ENCODE measurements around the gene RAB40B. TPM values are rescaled to one million over a fixed set of nuclear protein-coding genes. Genes with fewer than 3 reads are reported as not detected.

RAB40B gene
- total RNA-seq, 6 experiments from 2014 or later, result 8.0 to 14.8 (median 9.3) TPM

GRCh38 chr17:82666931-82667667, 31.4 kb downstream of the RAB40B start:
- Mint-ChIP-seq H3K36me3 (ENCODE audit: low read depth) (no peaks in the 10 kb centered on the region), H3K27me3 (ENCODE audit: insufficient read depth) (no peaks in the 10 kb centered on the region; the same call in 1 of the 2 replicates), H3K4me1 (ENCODE audit: low read depth) (peaks cover 7% of the 10 kb centered on the region), H3K4me3 (no peak overlapping the region), H3K9me3 (no peaks in the 10 kb centered on the region), H3K27ac (no peak overlapping the region)
- TF ChIP-seq, protein P1, sequence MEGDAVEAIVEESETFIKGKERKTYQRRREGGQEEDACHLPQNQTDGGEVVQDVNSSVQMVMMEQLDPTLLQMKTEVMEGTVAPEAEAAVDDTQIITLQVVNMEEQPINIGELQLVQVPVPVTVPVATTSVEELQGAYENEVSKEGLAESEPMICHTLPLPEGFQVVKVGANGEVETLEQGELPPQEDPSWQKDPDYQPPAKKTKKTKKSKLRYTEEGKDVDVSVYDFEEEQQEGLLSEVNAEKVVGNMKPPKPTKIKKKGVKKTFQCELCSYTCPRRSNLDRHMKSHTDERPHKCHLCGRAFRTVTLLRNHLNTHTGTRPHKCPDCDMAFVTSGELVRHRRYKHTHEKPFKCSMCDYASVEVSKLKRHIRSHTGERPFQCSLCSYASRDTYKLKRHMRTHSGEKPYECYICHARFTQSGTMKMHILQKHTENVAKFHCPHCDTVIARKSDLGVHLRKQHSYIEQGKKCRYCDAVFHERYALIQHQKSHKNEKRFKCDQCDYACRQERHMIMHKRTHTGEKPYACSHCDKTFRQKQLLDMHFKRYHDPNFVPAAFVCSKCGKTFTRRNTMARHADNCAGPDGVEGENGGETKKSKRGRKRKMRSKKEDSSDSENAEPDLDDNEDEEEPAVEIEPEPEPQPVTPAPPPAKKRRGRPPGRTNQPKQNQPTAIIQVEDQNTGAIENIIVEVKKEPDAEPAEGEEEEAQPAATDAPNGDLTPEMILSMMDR (IDR thresholded peaks at IDR 0.05), result no peak
- DNase-seq, result no peak

DNA sequence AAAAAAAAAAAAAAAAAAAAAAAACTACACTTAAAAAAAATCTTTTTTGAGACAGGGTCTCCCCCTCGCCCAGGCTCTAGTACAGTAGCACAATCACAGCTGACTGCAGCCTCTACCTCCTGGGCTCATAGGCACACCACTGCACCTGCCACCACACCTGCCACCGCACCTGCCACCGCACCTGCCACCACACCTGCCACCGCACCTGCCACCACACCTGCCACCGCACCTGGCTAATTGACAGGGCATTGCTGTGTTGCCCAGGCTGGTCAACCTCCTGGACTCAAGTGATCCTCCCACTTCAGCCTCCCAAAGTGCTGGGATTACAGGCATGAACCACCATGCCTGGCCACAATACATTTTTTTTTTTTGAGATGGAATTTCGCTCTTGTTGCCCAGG, 32.6 kb downstream of the RAB40B start:
- H3K4me3 Mint-ChIP-seq, result no peak overlapping the region
- H3K36me3 Mint-ChIP-seq (ENCODE audit: low read depth), result peaks cover 5% of the 10 kb centered on the region
- H3K27me3 Mint-ChIP-seq (ENCODE audit: insufficient read depth), result no peaks in the 10 kb centered on the region; the same call in 1 of the 2 replicates
- DNase-seq, result no peak
- peaks cover 7% of the 10 kb centered on the region for H3K4me1 Mint-ChIP-seq (ENCODE audit: low read depth)
- no peaks in the 10 kb centered on the region for H3K9me3 Mint-ChIP-seq
- TF ChIP-seq, protein P1 (IDR thresholded peaks at IDR 0.05), result no peak
- H3K27ac Mint-ChIP-seq, result no peak overlapping the region

DNA sequence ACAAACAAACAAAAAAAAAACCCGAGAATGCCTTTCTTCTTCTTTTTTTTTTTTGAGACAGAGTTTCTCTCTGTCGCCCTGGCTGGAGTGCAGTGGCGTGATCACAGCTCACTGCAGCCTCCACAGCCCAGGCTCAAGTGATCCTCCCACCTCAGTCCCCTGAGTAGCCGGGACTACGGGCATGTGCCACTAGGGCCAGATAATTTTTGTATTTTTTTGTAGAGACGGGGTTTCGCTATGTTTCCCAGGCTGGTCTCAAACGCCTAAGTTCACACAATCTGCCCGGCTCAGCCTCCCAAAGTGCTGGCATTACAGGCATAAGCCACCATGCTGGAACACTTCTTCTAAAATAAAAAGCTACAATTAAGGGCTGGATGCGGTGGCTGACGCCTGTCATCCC, 33.3 kb downstream of the RAB40B start:
- no peaks in the 10 kb centered on the region for H3K9me3 Mint-ChIP-seq

GRCh38 chr17:82664701-82665182, 33.8 kb downstream of the RAB40B start:
- DNase-seq, result no peak
- no peak overlapping the region for H3K27ac Mint-ChIP-seq

More for the DNA sequence above, 33.3 kb downstream of the RAB40B start:
- Mint-ChIP-seq H3K27me3 (ENCODE audit: insufficient read depth) (no peaks in the 10 kb centered on the region; the same call in 1 of the 2 replicates), H3K4me1 (ENCODE audit: low read depth) (peaks cover 7% of the 10 kb centered on the region), H3K4me3 (no peak overlapping the region), H3K36me3 (ENCODE audit: low read depth) (peaks cover 8% of the 10 kb centered on the region), H3K27ac (no peak overlapping the region)
- no peak for DNase-seq
- TF ChIP-seq, protein P1 (IDR thresholded peaks at IDR 0.05), result no peak

GRCh38 chr17:82664276-82664575, 34.3 kb downstream of the RAB40B start:
- no peak overlapping the region for H3K27ac Mint-ChIP-seq
- peaks cover 7% of the 10 kb centered on the region; the same call in 1 of the 2 replicates for H3K9me3 Mint-ChIP-seq
- TF ChIP-seq, protein P1 (IDR thresholded peaks at IDR 0.05), result no peak
- peaks cover 17% of the 10 kb centered on the region for H3K36me3 Mint-ChIP-seq (ENCODE audit: low read depth)
- no peak overlapping the region for H3K4me3 Mint-ChIP-seq
- DNase-seq, result no peak
- H3K27me3 Mint-ChIP-seq (ENCODE audit: insufficient read depth), result no peaks in the 10 kb centered on the region; the same call in 1 of the 2 replicates
- peaks cover 7% of the 10 kb centered on the region for H3K4me1 Mint-ChIP-seq (ENCODE audit: low read depth)

More at GRCh38 chr17:82664701-82665182, 33.8 kb downstream of the RAB40B start:
- TF ChIP-seq, protein P1 (IDR thresholded peaks at IDR 0.05), result no peak
- peaks cover 4% of the 10 kb centered on the region; the same call in 1 of the 2 replicates for H3K9me3 Mint-ChIP-seq
- no peak overlapping the region for H3K4me3 Mint-ChIP-seq
- H3K4me1 Mint-ChIP-seq (ENCODE audit: low read depth), result peaks cover 7% of the 10 kb centered on the region
- no peaks in the 10 kb centered on the region; the same call in 1 of the 2 replicates for H3K27me3 Mint-ChIP-seq (ENCODE audit: insufficient read depth)
- peaks cover 12% of the 10 kb centered on the region for H3K36me3 Mint-ChIP-seq (ENCODE audit: low read depth)
